Measurements from ENCODE around the gene FAM227A.
A peak's percentile ranks its signal among the peaks of the same experiment; 100 is the strongest.
"Not testable (repeated sequence)": the region's sequence is repeated elsewhere in the genome, so short reads cannot be mapped to it uniquely, and the experiment has no call there.

Gene FAM227A

GRCh38 chr22:38615064-38615405 is 41.2 kb downstream of the FAM227A start:
- not testable (repeated sequence) for H3K27ac ChIP-seq (ENCODE audit: low read length, poor library complexity, severe bottlenecking); H3K4me3 ChIP-seq (ENCODE audit: insufficient read depth in 1 of 2, low read depth in 1 of 2, low read length in 2 of 2); H3K23ac ChIP-seq (ENCODE audit: low read length in 2 of 2); H3K27me3 ChIP-seq (ENCODE audit: control insufficient read depth in 1 of 2, insufficient read depth in 1 of 2, low read length in 2 of 2); DNase-seq; H3K9ac ChIP-seq (ENCODE audit: low read length); H3K79me1 ChIP-seq (replicated peaks; ENCODE audit: low read length, poor library complexity, severe bottlenecking); H3K14ac ChIP-seq (ENCODE audit: low read length in 2 of 2); H2BK12ac ChIP-seq (ENCODE audit: low read length in 2 of 2); H3K4me2 ChIP-seq (ENCODE audit: low read length, poor library complexity, severe bottlenecking); H3K4ac ChIP-seq (ENCODE audit: low read depth in 1 of 2, low read length in 2 of 2); H4K8ac ChIP-seq (ENCODE audit: low read length); H2BK120ac ChIP-seq (ENCODE audit: low read depth, low read length); H3K9me3 ChIP-seq (ENCODE audit: control insufficient read depth, low read length); H2BK5ac ChIP-seq (ENCODE audit: low read depth, low read length, poor library complexity, severe bottlenecking); H3K18ac ChIP-seq (ENCODE audit: low read depth in 1 of 2, low read length in 2 of 2); H3K4me1 ChIP-seq (ENCODE audit: control insufficient read depth, insufficient read depth, low read depth, low read length); H4K91ac ChIP-seq (ENCODE audit: low read length); H2AK5ac ChIP-seq (ENCODE audit: low read length, severe bottlenecking); H2BK15ac ChIP-seq (ENCODE audit: low read depth, poor library complexity, severe bottlenecking); H2AFZ ChIP-seq (ENCODE audit: low read depth, low read length)
- WGBS: 91% methylated on average over 6 of the region's 9 CpGs
- peaks cover 28 to 38% of the 10 kb centered on the region in 2 experiments for H3K36me3 ChIP-seq (ENCODE audit: control insufficient read depth in 1 of 2, insufficient read depth in 2 of 2, low read depth in 1 of 2, low read length in 2 of 2)

GRCh38 chr22:38614332-38615063 is 41.7 kb downstream of the FAM227A start:
- H3K14ac ChIP-seq (ENCODE audit: low read length in 2 of 2): no peak overlapping the region
- no peak overlapping the region for H3K9ac ChIP-seq (ENCODE audit: low read length)
- peaks cover 23 to 33% of the 10 kb centered on the region in 2 experiments for H3K36me3 ChIP-seq (ENCODE audit: control insufficient read depth in 1 of 2, insufficient read depth in 2 of 2, low read depth in 1 of 2, low read length in 2 of 2)
- H4K8ac ChIP-seq (ENCODE audit: low read length): no peak overlapping the region
- no peaks in the 10 kb centered on the region for H3K79me1 ChIP-seq (replicated peaks; ENCODE audit: low read length, poor library complexity, severe bottlenecking)
- peaks cover 7% of the 10 kb centered on the region for H3K9me3 ChIP-seq (ENCODE audit: control insufficient read depth, low read length)
- no peak overlapping the region for H3K4me3 ChIP-seq (ENCODE audit: insufficient read depth in 1 of 2, low read depth in 1 of 2, low read length in 2 of 2)
- H3K27ac ChIP-seq (ENCODE audit: low read length, poor library complexity, severe bottlenecking): no peak overlapping the region
- H3K23ac ChIP-seq (ENCODE audit: low read length in 2 of 2): no peak overlapping the region
- no peak overlapping the region for H2BK15ac ChIP-seq (ENCODE audit: low read depth, poor library complexity, severe bottlenecking)
- H3K4me1 ChIP-seq (ENCODE audit: control insufficient read depth, insufficient read depth, low read depth, low read length): peaks cover 4% of the 10 kb centered on the region
- H2AFZ ChIP-seq (ENCODE audit: low read depth, low read length): no peak overlapping the region
- H3K27me3 ChIP-seq (ENCODE audit: control insufficient read depth in 1 of 2, insufficient read depth in 1 of 2, low read length in 2 of 2): no peaks in the 10 kb centered on the region
- H3K18ac ChIP-seq (ENCODE audit: low read depth in 1 of 2, low read length in 2 of 2): no peak overlapping the region
- H4K91ac ChIP-seq (ENCODE audit: low read length): no peak overlapping the region
- WGBS: 70% methylated on average over 3 of the region's 4 CpGs
- DNase-seq: peak; percentile 32
- no peak overlapping the region for H2BK120ac ChIP-seq (ENCODE audit: low read depth, low read length)
- no peak overlapping the region for H2BK12ac ChIP-seq (ENCODE audit: low read length in 2 of 2)
- no peak overlapping the region for H3K4me2 ChIP-seq (ENCODE audit: low read length, poor library complexity, severe bottlenecking)
- no peak overlapping the region for H2AK5ac ChIP-seq (ENCODE audit: low read length, severe bottlenecking)
- H2BK5ac ChIP-seq (ENCODE audit: low read depth, low read length, poor library complexity, severe bottlenecking): no peak overlapping the region
- H3K4ac ChIP-seq (ENCODE audit: low read depth in 1 of 2, low read length in 2 of 2): no peak overlapping the region

DNA sequence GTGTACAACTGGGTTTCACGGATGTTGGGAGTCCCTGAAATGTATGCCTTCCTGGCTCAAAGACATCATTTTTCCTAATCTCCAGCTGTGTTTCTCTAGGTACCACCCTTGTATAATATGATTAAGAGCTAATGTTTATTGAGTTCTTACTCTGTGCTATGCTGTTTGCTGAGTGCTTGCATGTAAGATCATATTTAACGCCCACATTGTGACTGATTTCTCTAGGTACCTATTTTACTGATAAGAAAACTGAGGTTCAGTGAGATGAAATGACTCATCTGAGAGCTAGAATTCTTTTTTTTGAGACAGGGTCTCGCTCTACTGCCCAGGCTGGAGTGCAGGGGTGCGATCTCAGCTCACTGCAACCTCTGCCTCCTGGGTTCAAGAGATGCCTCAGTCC is 42.6 kb downstream of the FAM227A start:
- 97% methylated on average over 4 of the region's 4 CpGs for WGBS
- H2BK15ac ChIP-seq (ENCODE audit: low read depth, poor library complexity, severe bottlenecking): no peak overlapping the region
- H3K4me1 ChIP-seq (ENCODE audit: control insufficient read depth, insufficient read depth, low read depth, low read length): peaks cover 4% of the 10 kb centered on the region
- no peaks in the 10 kb centered on the region for H3K27me3 ChIP-seq (ENCODE audit: control insufficient read depth in 1 of 2, insufficient read depth in 1 of 2, low read length in 2 of 2)
- no peak overlapping the region for H2BK120ac ChIP-seq (ENCODE audit: low read depth, low read length)
- no peaks in the 10 kb centered on the region for H3K79me1 ChIP-seq (replicated peaks; ENCODE audit: low read length, poor library complexity, severe bottlenecking)
- no peak for DNase-seq
- H3K36me3 ChIP-seq (ENCODE audit: control insufficient read depth in 1 of 2, insufficient read depth in 2 of 2, low read depth in 1 of 2, low read length in 2 of 2): peaks cover 17 to 26% of the 10 kb centered on the region in 2 experiments
- H3K14ac ChIP-seq (ENCODE audit: low read length in 2 of 2): no peak overlapping the region
- no peak overlapping the region for H3K23ac ChIP-seq (ENCODE audit: low read length in 2 of 2)
- H3K9ac ChIP-seq (ENCODE audit: low read length): no peak overlapping the region
- no peak overlapping the region for H3K4me3 ChIP-seq (ENCODE audit: insufficient read depth in 1 of 2, low read depth in 1 of 2, low read length in 2 of 2)
- no peak overlapping the region for H2AFZ ChIP-seq (ENCODE audit: low read depth, low read length)
- H3K4me2 ChIP-seq (ENCODE audit: low read length, poor library complexity, severe bottlenecking): no peak overlapping the region
- H2BK5ac ChIP-seq (ENCODE audit: low read depth, low read length, poor library complexity, severe bottlenecking): no peak overlapping the region
- H3K18ac ChIP-seq (ENCODE audit: low read depth in 1 of 2, low read length in 2 of 2): no peak overlapping the region
- H4K91ac ChIP-seq (ENCODE audit: low read length): no peak overlapping the region
- no peak overlapping the region for H4K8ac ChIP-seq (ENCODE audit: low read length)
- H3K4ac ChIP-seq (ENCODE audit: low read depth in 1 of 2, low read length in 2 of 2): no peak overlapping the region
- H2BK12ac ChIP-seq (ENCODE audit: low read length in 2 of 2): no peak overlapping the region
- no peak overlapping the region for H3K27ac ChIP-seq (ENCODE audit: low read length, poor library complexity, severe bottlenecking)
- peaks cover 6% of the 10 kb centered on the region for H3K9me3 ChIP-seq (ENCODE audit: control insufficient read depth, low read length)
- no peak overlapping the region for H2AK5ac ChIP-seq (ENCODE audit: low read length, severe bottlenecking)

GRCh38 chr22:38612217-38613006 is 43.8 kb downstream of the FAM227A start:
- 98% methylated on average over 5 of the region's 5 CpGs for WGBS

More at GRCh38 chr22:38612217-38613006, 43.8 kb downstream of the FAM227A start:
- no peak overlapping the region for H3K4me3 ChIP-seq (ENCODE audit: insufficient read depth in 1 of 2, low read depth in 1 of 2, low read length in 2 of 2)
- H3K18ac ChIP-seq (ENCODE audit: low read depth in 1 of 2, low read length in 2 of 2): no peak overlapping the region
- H2BK15ac ChIP-seq (ENCODE audit: low read depth, poor library complexity, severe bottlenecking): no peak overlapping the region
- no peak overlapping the region for H3K9ac ChIP-seq (ENCODE audit: low read length)
- H2AFZ ChIP-seq (ENCODE audit: low read depth, low read length): no peak overlapping the region
- H3K79me1 ChIP-seq (replicated peaks; ENCODE audit: low read length, poor library complexity, severe bottlenecking): no peaks in the 10 kb centered on the region
- H3K4me2 ChIP-seq (ENCODE audit: low read length, poor library complexity, severe bottlenecking): no peak overlapping the region
- no peaks in the 10 kb centered on the region for H3K9me3 ChIP-seq (ENCODE audit: control insufficient read depth, low read length)
- H4K91ac ChIP-seq (ENCODE audit: low read length): no peak overlapping the region
- no peak overlapping the region for H3K14ac ChIP-seq (ENCODE audit: low read length in 2 of 2)
- H2BK5ac ChIP-seq (ENCODE audit: low read depth, low read length, poor library complexity, severe bottlenecking): no peak overlapping the region
- peaks cover 4% of the 10 kb centered on the region for H3K4me1 ChIP-seq (ENCODE audit: control insufficient read depth, insufficient read depth, low read depth, low read length)
- DNase-seq: no peak
- no peaks in the 10 kb centered on the region for H3K27me3 ChIP-seq (ENCODE audit: control insufficient read depth in 1 of 2, insufficient read depth in 1 of 2, low read length in 2 of 2)
- no peak overlapping the region for H2AK5ac ChIP-seq (ENCODE audit: low read length, severe bottlenecking)
- H2BK120ac ChIP-seq (ENCODE audit: low read depth, low read length): no peak overlapping the region
- no peak overlapping the region for H3K23ac ChIP-seq (ENCODE audit: low read length in 2 of 2)
- H3K36me3 ChIP-seq (ENCODE audit: control insufficient read depth in 1 of 2, insufficient read depth in 2 of 2, low read depth in 1 of 2, low read length in 2 of 2): peaks cover 6 to 23% of the 10 kb centered on the region in 2 experiments
- H4K8ac ChIP-seq (ENCODE audit: low read length): no peak overlapping the region
- no peak overlapping the region for H3K27ac ChIP-seq (ENCODE audit: low read length, poor library complexity, severe bottlenecking)
- no peak overlapping the region for H3K4ac ChIP-seq (ENCODE audit: low read depth in 1 of 2, low read length in 2 of 2)
- H2BK12ac ChIP-seq (ENCODE audit: low read length in 2 of 2): no peak overlapping the region
